ENCODE results near the gene CMIP. TPM values are rescaled to one million over a fixed set of nuclear protein-coding genes. Genes with fewer than 3 reads are reported as not detected.

Gene CMIP
- total RNA-seq, 1 experiment from 2014 or later, result 25.7 TPM

GRCh38 chr16:81440888-81441761 lies 3.5 kb upstream of the CMIP start:
- H3K4me2 ChIP-seq (ENCODE audit: low read length), result no peak overlapping the region
- H3K27ac ChIP-seq (ENCODE audit: low read length), result no peak overlapping the region
- H3K27me3 ChIP-seq (ENCODE audit: low read length), result no peaks in the 10 kb centered on the region
- H3K9ac ChIP-seq (ENCODE audit: low read length), result no peak overlapping the region
- TF ChIP-seq EZH2phosphoT487 (IDR thresholded peaks at IDR 0.05; ENCODE audit: borderline replicate concordance, low read length) (no peak), EZH2 (IDR thresholded peaks at IDR 0.05; ENCODE audit: low read length, unreplicated experiment) (no peak), CTCF (conservative IDR thresholded peaks at IDR 0.05; ENCODE audit: low read depth, low read length) (no peak)
- CTCF ChIA-PET, result no interaction called here
- H3K4me3 ChIP-seq (ENCODE audit: low read length), result no peak overlapping the region
- H3K9me2 ChIP-seq (replicated peaks; ENCODE audit: low read length), result no peaks in the 10 kb centered on the region
- no TSS peak for BruUV-seq (replicated peaks)
- no peaks in the 10 kb centered on the region for H3K9me3 ChIP-seq (ENCODE audit: low read length)
- no peaks in the 10 kb centered on the region for H4K20me1 ChIP-seq (ENCODE audit: low read length)
- POLR2A ChIA-PET (ENCODE audit: unreplicated experiment), result no interaction called here
- intact Hi-C loops (cut with micrococcal nuclease), result no loop called here
- H3K36me3 ChIP-seq (ENCODE audit: low read depth, low read length), result no peaks in the 10 kb centered on the region
- DNase-seq (no peak), ATAC-seq (no peak)
- no peaks in the 10 kb centered on the region for H3F3A ChIP-seq (ENCODE audit: low read length, unreplicated experiment)
- H3K79me2 ChIP-seq (ENCODE audit: low read length), result peaks cover 11% of the 10 kb centered on the region
- H2AFZ ChIP-seq (ENCODE audit: low read length), result no peak overlapping the region
- H3K4me1 ChIP-seq (ENCODE audit: insufficient read depth, low read length), result peaks cover 9% of the 10 kb centered on the region; the same call in 1 of the 2 replicates

GRCh38 chr16:81442220-81442915 lies 2.2 kb upstream of the CMIP start:
- Histone ChIP-seq H3K9me3 (ENCODE audit: low read length) (no peaks in the 10 kb centered on the region), H3K4me2 (ENCODE audit: low read length) (no peak overlapping the region), H3K27ac (ENCODE audit: low read length) (no peak overlapping the region), H3F3A (ENCODE audit: low read length, unreplicated experiment) (no peaks in the 10 kb centered on the region), H3K4me1 (ENCODE audit: insufficient read depth, low read length) (peaks cover 9% of the 10 kb centered on the region; the same call in 1 of the 2 replicates), H3K27me3 (ENCODE audit: low read length) (no peaks in the 10 kb centered on the region), H3K36me3 (ENCODE audit: low read depth, low read length) (no peaks in the 10 kb centered on the region), H3K9me2 (replicated peaks; ENCODE audit: low read length) (no peaks in the 10 kb centered on the region), H3K9ac (ENCODE audit: low read length) (no peak overlapping the region), H3K79me2 (ENCODE audit: low read length) (peaks cover 24% of the 10 kb centered on the region), H3K4me3 (ENCODE audit: low read length) (no peak overlapping the region), H4K20me1 (ENCODE audit: low read length) (no peaks in the 10 kb centered on the region; the same call in 1 of the 2 replicates), H2AFZ (ENCODE audit: low read length) (no peak overlapping the region)
- BruUV-seq (replicated peaks), result no TSS peak
- POLR2A ChIA-PET (ENCODE audit: unreplicated experiment), result no interaction called here
- CTCF ChIA-PET, result no interaction called here
- ATAC-seq (no peak), DNase-seq (no peak)
- intact Hi-C loops (cut with micrococcal nuclease), result no loop called here
- TF ChIP-seq CTCF (conservative IDR thresholded peaks at IDR 0.05; ENCODE audit: low read depth, low read length), result no peak
- TF ChIP-seq EZH2phosphoT487 (IDR thresholded peaks at IDR 0.05; ENCODE audit: borderline replicate concordance, low read length), result no peak
- TF ChIP-seq EZH2 (IDR thresholded peaks at IDR 0.05; ENCODE audit: low read length, unreplicated experiment), result no peak
